ENCODE measurements around the gene WFDC10A.
"Not testable (repeated sequence)": the region's sequence is repeated elsewhere in the genome, so short reads cannot be mapped to it uniquely, and the experiment has no call there.

WFDC10A gene

DNA sequence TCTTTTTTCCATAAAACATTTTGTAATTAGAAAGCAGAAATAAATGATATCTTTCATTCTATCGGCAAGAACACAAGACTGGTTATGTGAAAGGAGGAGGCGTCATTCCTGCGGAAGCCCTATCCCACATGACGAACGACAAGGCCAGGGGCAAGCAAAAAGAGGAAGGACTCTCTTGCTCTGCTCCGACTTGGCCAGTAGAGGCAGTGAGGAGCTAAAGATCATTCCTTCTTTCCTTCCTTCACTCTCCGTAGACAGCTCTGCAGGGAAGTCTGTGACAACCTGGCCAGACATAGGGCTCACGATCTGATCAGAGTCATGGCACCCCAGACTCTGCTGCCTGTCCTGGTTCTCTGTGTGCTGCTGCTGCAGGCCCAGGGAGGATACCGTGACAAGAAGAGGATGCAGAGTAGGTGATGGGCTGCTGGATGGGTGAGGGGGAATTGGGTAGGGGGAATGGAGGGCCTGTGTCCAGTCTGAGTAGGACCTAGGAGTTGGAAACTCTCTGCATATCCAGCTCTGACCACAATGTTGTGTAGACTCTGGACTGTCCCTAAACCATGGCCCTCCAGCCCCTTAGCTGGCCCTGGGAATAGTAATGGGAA is at the start of gene WFDC10A:
Gene WFDC10A (plus strand): TSS at position 244 of the 605 bp plus-strand sequence. CDS start 75 bp downstream, at position 319.
- DNase-seq = peak; percentile 35

DNA sequence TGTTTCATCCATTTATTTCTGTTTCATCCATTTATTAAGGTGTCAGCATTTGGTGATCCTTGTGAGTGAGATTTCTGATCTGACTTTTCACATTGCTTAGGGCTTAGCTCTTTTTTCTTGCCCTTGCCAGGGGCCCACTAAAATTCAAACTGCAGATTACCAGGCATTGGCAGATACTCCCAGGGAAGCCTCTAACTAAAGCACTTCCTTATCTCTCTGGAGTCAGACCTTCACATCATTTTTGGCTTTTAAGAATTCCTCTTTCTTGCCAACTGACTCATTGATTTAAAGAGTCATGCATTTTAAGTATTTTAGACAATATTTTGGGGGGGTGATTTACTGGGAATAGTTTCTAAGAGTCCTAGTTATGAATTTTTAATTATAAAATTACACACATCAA is 47.8 kb upstream of the WFDC10A start:
- peak; percentile 47 for DNase-seq

DNA sequence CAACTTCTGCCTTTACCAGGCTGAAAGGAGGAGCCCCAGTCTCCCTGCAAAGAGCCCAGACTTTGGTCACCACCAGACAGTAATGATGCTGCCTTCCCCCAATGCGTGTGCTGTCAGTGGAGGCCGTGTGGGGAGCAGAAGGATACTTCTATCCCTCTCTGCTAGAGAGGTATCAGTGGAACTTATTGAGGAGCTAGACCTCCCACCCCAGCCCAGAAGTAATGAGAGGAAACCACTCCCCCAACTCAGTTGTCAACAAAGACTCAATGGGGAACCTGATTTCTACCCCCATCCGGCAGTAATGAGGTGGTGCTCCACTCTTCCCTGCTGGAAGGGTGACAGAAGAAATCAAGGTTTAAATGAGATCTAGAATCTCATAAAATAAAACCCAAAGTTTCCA is 46.0 kb upstream of the WFDC10A start:
- no peak for DNase-seq

DNA sequence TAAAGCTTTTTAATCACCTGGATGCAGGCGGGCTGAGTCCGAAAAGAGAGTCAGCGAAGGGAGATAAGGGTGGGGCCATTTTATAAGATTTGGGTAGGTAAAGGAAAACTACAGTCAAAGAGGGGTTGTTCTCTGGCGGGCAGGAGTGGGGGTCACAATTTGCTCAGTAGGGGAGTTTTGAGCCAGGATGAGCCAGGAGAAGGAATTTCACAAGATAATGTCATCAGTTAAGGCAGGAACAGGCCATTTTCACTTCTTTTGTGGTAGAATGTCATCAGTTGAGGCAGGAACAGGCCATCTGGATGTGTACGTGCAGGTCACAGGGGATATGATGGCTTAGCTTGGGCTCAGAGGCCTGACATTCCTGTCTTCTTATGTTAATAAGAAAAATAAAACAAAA is 45.2 kb upstream of the WFDC10A start:
- DNase-seq = not testable (repeated sequence)

DNA sequence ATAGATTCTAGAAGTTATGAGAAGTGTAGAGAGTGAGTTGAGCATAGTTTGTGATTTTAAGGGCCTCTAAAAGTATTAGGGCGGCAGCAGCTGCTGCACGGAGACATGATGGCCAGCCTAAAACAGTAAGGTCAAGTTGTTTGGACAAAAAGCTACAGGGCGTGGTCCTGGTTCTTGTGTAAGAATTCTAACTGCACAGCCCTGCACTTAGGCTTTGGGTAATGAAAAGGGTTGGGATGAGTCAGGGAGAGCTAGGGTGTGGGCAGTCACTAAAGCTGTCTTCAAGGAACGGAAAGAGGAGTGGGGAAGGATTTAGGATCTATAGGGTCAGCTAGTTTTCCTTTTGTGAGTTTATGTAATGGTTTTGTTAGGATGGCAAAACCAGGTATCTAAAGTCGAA is 43.6 kb upstream of the WFDC10A start:
- DNase-seq = not testable (repeated sequence)

DNA sequence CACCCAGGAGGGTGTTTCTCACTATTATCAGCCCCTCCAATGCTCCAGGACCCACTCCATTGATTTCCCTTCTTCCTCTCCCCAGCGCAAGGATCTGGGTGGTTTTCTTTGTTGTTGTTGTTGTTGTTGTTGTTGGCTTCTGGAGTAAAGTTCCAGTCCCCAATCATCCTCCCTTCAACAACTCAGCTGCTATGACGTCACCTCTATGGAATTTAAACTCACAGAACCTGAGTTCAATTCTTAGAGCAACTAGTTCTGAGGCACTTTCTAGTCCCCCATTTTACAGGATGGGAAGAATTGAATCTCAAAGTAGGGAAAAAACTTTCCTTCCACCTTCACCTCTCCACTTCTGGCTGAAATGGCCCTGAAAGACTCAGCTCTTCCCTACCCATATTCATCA is 40.7 kb upstream of the WFDC10A start:
- DNase-seq = peak; percentile 8

DNA sequence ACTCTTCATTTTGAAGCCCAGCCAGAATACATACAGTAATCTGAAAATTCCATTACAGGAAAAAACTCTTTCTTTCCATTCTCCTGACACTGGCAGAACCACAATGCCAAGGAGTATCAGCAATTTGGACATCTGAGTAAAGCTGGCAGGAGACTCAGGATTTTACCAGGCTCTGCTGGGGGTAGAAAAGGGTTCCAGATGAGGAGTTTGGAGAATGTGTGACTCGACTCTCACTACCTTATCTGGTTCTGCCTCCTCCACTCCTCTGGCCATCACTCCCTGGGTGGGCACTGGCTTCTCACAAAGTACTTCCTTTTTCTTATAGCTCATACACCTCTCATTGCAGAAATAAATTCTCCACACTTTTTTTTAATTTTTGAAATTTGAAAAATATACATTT is 39.8 kb upstream of the WFDC10A start:
- DNase-seq = peak; percentile 35

DNA sequence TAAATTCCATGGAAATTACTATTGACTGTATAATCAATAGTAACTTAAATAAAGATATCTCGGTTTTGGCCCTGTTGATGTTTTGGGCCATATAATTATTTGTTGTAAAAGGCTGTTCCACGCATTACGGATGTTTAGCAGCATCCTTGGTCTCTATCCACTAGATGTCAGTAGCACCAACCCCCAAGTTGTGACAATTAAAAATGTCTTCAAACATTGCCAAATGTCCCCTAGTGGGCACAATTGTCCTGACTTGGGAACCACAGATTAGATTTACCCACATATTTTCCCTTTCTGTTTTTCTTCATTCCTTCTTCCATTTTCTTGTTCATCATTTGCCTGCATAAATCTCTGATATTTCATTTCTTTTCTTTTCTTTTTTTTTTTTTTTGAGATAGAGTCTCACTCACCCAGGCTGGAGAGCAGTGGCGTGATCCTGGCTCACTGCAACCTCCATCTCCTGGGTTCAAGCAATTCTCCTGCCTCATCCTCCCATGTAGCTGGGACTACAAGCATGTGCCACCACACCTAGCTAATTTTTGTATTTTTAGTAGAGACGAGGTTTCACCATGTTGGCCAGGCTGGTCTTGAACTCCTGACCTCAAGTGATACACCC is 36.9 kb upstream of the WFDC10A start:
- no peak for DNase-seq

DNA sequence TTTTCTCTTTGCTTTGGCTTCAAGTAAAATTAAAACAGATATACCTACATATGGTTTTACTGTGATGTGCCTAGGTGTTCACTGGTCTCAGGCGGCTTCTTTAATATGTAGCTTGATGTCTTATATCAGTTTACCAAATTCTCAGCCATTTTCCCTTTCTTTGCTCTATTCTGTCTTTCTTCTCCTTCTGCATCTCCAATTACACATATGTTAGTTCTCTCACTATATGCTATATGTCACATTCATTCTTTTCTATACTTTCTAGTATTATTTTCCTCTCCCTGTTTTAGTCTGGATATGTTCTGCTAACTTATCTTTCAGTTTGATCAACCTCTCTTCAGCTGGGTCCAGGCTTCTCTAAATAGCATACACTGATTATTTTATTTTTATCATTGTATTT is 36.0 kb upstream of the WFDC10A start:
- DNase-seq = no peak

DNA sequence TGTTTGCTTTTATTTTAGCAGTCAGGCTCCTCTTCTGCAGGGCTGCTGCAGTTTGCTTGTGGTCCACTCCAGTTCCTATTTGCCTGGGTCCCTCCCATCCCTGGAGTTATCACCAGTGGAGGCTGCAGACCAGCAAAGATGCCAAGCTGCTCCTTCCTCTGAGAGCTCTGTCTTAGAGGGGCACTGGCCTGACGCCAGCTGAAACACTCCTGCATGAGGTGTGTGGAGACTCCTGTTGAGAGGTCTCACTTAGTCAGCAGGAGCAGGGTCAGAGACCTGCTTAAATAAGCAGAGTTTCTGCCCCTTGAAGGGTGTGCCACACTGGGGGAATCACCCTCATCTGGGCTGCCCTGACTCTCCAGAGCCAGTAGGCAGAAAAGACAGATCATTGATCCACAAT is 34.3 kb upstream of the WFDC10A start:
- DNase-seq = no peak

DNA sequence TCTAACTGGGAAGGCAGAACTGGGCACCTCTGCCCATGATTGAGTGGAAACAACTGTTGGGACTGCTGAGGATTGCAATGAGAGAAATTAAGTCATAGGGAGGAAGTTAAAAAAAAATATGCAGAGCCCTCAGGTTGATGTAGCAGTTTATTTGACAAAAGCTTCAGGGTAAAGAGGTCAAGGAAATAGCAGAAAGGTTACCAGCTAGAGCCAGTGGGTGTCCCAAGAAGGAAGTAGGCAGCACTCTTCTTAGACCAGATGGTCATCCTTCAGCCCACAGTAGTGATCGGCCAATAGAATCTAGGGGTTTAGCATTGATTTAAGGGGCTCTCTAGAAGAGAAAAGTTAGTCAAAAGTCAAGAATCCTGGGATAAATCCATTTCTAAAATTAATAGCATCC is 21.7 kb upstream of the WFDC10A start:
- DNase-seq = no peak

DNA sequence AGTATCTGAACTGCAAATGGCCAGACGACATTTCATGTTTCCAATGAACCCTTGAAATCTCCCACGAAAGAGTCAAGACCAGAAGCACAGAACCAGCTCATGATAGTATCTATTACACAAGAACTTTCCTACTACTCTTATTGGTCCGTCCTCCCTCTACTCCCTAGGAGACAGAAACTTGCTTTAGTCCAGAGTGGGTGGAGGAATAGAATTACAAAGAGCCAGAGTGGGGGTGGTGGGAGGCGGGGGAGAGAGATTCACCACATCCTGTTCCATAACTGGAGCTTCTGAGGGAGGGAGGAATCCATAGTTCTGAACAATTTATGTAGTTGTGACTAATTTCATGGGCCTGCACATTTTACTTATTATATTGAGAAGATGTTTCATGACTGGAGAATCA is 18.5 kb upstream of the WFDC10A start:
- DNase-seq = peak; percentile 78

DNA sequence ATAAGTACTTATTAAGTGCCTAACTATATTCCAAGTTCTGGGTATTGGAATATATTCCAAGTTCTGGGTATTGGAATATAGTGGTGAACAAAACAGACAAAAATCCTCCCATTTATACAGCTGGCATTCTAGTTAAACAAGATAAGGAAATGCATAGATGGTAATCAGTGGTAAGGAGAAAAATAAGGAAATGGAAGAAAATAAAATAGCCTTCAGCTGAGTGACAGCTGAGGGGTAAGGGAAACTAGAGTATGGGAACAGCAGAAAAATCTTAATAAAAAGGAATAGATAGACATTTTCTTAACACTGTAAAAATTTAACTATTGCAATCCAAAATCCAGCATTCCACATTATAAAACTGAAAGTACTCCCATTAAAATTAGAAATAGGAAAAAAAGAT is 17.2 kb upstream of the WFDC10A start:
- DNase-seq = no peak

DNA sequence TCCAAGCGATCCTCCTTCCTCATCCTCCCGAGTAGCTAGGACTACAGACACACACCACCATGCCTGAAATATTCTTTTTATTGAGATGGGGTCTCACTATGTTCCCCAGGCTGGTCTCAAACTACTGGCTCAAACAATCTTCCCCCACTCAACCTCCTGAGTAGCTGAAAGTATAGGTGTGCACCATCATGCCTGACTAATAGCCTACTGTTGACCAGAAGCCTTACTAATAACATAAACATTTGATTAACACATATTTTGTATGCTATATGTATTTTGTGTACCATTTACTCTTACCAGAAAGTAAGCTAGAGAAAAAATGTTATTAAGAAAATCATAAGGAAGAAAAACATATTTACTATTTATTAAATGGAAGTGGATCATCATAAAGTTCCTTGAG is 11.9 kb upstream of the WFDC10A start:
- DNase-seq = no peak

DNA sequence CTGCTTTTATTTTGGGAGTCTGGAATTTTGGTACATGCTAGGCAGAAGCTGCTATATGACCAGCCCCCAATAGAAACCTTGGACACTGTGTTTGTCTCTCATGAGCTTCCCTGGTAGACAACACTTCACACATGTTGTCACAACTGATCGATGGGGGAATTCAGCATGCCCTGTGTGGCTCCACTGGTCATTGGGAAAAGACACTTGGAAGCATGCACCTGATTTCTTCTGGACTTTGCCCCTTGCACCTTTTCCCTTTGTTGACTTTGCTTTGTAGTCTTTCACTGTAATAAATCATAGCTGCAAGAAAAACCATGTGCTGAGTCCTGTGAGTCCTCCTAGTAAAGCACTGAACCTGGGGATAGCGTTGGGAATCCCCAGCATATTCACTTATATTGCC is 7.9 kb upstream of the WFDC10A start:
- DNase-seq = no peak

DNA sequence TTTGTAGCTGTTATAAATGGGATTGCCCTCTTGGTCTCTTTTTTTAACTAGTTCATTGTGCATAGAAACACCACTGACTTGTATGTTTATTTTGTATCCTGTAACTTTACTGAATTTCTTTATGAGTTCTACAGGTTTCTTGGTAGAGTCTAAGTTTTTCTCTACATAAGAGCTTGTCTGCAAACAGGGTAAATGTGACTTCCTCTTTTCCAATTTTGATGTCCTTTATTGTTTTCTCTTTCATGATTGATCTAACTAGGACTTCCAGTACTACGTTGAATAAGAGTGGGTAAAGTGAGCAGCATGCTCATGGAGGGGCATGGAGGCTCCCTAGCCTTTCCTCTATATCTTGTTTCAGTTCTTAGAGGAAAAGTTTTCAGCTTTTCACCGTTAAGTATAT is 3.0 kb upstream of the WFDC10A start:
- no peak for DNase-seq

DNA sequence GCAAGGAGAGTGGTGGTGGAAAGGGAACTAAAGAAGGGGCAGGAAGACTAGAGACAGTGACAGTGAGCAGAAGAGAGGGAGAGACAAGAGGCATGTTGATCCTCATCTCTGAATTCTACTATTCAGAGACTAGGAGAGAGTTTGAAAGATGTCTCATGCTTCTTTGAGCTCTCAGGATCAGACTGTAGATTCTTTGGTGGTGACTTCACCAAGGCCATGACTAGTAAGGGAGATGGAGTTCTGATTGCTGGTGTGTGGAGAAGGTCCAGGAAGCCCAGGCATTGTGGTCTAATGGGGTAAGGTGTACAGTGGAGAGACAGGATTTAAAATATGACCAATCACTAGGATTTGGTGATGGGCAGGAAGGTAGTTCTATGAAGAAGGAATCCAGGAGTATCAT is 832 bp downstream of the WFDC10A start:
- no peak for DNase-seq

DNA sequence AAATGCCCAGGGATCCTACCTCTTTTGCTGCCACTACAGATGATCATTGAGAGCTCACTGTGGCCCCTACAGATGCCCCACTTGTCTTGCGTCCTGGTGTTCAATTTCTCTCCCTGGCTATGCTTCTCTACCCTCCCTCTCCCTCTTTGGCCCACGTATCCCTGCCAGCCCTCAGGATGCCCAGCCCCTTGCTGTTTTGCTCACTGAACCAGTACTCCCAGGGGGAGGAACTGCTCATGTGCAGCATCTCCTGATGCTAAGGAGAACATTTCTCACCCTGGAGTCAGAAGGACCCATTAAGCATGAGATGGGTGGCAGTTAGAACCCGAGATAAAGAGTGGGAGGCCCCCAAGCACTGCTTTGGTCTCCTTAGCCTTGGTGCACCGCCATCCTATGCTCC is 1.6 kb downstream of the WFDC10A start, which contains the start of gene WFDC9:
Gene WFDC9 (minus strand): TSS at position 101 of the 400 bp plus-strand sequence. CDS start 21,103 bp downstream, outside the sequence.
- DNase-seq = no peak

DNA sequence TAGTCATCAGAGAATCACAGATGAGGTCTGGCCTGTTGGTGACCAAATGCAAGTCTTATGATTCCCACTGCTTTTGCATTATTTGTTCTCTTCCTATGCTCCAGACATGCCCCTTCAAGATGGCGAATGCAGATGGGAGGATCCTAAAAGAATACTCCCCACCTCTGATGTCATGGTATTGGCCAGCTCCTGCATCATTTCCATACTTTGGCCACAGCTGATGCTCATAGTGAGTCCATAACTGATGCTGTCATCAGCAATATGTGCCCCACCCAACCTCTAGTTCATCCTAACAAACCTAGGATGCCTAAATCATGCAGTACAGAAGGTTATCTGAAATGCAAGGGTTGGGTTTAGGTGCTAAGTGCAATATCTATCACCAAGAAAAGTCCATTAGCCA is 7.0 kb downstream of the WFDC10A start:
- DNase-seq = no peak

DNA sequence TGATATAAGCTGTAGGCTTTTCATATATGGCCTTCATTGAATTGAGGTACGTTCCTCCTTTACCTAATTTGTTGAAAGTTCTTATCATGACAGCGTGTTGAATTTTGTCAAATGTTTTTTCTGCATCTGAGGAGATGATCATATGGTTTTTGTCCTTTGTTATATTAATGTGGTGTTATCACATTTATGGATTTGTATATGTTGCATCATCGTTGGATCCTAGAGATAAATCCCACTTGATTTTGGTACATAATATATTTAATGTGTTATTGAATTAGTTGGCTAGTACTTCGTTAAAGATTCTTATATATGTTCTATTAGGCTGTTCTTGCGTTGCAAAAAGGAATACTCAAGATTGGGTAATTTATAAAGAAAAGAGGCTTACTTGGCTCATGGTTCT is 10.1 kb downstream of the WFDC10A start:
- DNase-seq = no peak

DNA sequence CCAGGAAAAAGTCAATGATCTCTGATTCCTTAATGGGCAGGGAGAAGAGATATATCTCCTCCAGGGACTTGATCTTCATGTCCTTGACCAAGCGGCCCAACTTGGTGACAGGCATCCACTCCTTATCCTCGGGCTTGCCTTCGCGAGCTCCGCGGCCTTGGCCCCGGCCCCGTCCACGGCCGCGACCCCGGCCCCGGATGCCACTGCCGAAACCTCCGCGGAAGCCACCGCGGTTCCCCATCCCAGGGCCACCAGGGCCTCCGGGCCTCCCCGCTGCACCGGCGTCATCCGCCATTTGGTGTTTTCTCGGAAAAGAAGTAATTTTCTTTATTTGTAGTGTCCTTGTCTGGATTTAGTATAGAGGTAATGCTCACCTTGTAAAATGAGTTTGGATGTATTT is 11.5 kb downstream of the WFDC10A start:
- not testable (repeated sequence) for DNase-seq

DNA sequence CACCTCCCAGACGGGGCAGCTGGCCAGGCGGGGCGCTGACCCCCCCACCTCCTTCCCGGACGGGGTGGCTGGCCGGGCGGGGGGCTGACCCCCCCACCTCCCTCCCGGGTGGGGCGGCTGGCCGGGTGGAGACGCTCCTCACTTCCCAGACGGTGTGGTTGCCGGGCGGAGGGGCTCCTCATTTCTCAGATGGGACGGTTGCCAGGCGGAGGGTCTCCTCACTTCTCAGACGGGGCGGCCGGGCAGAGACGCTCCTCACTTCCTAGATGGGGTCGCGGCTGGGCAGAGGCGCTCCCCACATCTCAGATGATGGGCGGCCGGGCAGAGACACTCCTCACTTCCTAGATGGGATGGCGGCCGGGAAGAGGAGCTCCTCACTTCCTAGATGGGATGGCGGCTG is 16.3 kb downstream of the WFDC10A start:
- DNase-seq = not testable (repeated sequence)

DNA sequence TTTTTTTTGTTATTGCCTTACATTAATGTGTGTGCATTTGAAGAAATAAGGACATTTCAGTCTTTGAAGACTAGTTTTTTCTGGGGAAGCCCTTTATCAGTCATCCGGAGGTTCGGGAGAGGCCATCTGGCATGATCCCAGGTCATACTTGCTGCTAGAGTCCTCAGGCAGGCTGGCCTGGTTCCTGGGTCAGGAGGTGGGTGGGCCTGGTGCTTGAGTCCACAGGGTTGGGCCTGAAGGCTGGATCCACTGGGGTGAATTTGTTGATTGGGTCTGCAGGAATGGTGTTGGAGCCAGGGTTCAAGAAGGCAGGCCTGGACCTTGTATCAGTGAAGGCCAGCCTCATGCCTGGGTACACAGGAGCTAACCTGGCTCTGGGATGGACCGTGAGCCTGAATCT is 17.3 kb downstream of the WFDC10A start:
- no peak for DNase-seq

DNA sequence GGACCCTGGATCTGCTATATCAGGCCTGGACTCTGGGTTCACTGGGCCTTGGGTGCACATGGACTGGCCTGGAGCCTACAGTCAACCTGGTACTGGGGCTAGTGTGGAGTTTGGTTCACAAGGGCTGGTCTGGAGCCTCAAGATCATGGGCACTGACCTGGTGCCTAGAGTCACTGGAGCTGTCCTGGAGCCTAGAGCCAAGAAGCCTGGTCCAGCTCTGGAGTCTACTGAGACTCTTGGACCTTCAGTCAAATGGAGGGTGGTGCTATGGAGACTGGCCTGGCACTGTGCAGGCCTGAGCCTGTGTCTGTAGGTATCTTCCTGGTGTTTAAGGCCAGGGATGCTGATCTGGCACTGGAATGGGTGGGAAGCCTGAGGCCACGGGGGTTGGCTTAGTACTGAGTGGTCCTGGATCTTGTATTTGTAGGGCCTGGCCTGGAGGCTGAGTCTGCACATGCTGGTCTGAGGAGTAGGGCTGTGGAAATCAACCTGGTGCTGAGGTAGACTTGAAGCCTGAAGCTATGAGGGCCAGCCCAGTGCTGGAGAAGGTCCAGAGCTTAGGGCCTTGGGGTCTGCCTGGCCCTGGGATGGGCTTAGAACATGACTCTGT is 18.0 kb downstream of the WFDC10A start:
- DNase-seq = no peak
